ENCODE results near the gene SNED1.

The SNED1 gene

DNA sequence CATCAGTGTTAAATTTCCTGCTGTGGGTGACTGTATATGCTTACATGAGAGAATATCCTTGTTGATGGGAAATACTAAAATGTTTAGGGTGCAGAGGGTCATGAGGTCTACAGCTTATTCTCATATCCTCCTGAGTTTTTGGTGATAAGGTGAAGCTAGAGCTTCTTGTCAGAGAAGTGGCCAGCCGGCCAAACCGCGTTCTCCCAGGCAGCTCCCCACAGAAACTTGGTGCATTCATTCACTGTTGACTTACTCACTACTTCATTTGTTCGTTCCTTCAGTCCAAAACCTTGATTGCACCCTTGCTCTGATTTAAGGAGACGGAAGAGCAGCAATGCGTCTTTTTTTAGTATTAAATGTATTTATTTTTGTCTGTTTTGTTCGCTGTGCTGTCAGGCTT lies 8.7 kb downstream of the SNED1 start:
- no peak overlapping the region for H3K4me3 ChIP-seq (ENCODE audit: low read length)
- no peaks in the 10 kb centered on the region for H3K9me2 ChIP-seq (replicated peaks; ENCODE audit: control insufficient read depth, low read length)
- peaks cover 20% of the 10 kb centered on the region for H3K9me3 ChIP-seq (ENCODE audit: control insufficient read depth, insufficient read depth, low read length)
- TF ChIP-seq, protein P1, sequence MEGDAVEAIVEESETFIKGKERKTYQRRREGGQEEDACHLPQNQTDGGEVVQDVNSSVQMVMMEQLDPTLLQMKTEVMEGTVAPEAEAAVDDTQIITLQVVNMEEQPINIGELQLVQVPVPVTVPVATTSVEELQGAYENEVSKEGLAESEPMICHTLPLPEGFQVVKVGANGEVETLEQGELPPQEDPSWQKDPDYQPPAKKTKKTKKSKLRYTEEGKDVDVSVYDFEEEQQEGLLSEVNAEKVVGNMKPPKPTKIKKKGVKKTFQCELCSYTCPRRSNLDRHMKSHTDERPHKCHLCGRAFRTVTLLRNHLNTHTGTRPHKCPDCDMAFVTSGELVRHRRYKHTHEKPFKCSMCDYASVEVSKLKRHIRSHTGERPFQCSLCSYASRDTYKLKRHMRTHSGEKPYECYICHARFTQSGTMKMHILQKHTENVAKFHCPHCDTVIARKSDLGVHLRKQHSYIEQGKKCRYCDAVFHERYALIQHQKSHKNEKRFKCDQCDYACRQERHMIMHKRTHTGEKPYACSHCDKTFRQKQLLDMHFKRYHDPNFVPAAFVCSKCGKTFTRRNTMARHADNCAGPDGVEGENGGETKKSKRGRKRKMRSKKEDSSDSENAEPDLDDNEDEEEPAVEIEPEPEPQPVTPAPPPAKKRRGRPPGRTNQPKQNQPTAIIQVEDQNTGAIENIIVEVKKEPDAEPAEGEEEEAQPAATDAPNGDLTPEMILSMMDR (IDR thresholded peaks at IDR 0.05; ENCODE audit: low read depth, low read length, poor library complexity, severe bottlenecking): no peak
- no peak for TF ChIP-seq EZH2phosphoT487 (IDR thresholded peaks at IDR 0.05; ENCODE audit: borderline replicate concordance, low read length)
- H3F3A ChIP-seq (ENCODE audit: control insufficient read depth, insufficient read depth): no peaks in the 10 kb centered on the region
- no peak overlapping the region for H3K27ac ChIP-seq (ENCODE audit: low read depth, low read length)
- no peaks in the 10 kb centered on the region for H3K79me2 ChIP-seq (ENCODE audit: control insufficient read depth, low read length)
- no peaks in the 10 kb centered on the region for H3K4me1 ChIP-seq (ENCODE audit: control insufficient read depth, low read length)
- H3K36me3 ChIP-seq (ENCODE audit: control insufficient read depth, low read length): no peaks in the 10 kb centered on the region
- no peaks in the 10 kb centered on the region for H4K20me1 ChIP-seq (ENCODE audit: control insufficient read depth, insufficient read depth, low read depth, low read length)
- H3K4me2 ChIP-seq (ENCODE audit: low read length): no peak overlapping the region
- H3K27me3 ChIP-seq (ENCODE audit: control insufficient read depth, low read length): no peaks in the 10 kb centered on the region

DNA sequence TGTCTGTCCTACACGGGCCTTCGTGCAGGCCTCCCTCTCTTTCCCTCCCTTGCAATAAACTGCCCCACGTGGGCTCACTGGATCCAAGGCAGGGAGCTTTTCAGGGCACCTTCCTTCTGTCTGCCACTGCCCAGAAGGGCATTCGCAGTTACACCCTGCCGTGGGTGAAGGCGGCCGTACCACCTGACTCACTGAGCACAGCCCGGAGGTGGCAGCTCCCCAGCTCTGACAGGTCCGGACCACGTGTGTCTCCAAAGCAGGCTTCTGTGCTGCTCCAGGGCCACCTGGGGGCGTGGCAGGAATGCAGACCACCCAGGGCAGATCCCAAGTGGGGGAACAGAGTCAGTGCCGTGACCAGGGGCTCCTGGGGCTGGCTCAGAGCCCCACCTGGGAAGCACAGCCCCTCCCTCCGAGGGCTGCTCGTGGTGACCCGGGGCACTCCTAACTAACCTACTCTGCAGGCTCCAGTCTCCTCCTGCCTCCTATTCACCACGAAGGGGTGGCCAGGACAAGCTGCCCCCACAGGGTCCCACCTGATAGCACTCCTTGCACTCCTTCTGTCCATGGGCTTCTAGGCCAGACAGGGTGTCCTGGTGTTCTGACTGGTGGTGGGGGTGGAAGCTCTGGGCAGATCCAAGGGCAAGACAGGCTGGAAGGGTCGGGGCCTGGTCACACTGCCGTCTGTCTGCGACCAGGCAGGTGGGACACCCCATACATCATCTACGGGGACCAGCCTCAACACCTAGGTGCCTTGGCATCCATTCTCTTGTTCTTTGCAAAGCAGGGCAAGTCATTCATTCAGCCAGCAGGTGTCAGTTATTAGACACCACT lies 9.7 kb downstream of the SNED1 start:
- Histone ChIP-seq H4K20me1 (ENCODE audit: control insufficient read depth, insufficient read depth, low read depth, low read length) (no peaks in the 10 kb centered on the region), H3K9me2 (replicated peaks; ENCODE audit: control insufficient read depth, low read length) (no peaks in the 10 kb centered on the region), H3K4me1 (ENCODE audit: control insufficient read depth, low read length) (no peaks in the 10 kb centered on the region), H3K27ac (ENCODE audit: low read depth, low read length) (no peak overlapping the region), H3K79me2 (ENCODE audit: control insufficient read depth, low read length) (no peaks in the 10 kb centered on the region), H3K4me3 (ENCODE audit: low read length) (no peak overlapping the region), H3F3A (ENCODE audit: control insufficient read depth, insufficient read depth) (no peaks in the 10 kb centered on the region), H3K36me3 (ENCODE audit: control insufficient read depth, low read length) (no peaks in the 10 kb centered on the region), H3K9me3 (ENCODE audit: control insufficient read depth, insufficient read depth, low read length) (peaks cover 20% of the 10 kb centered on the region), H3K27me3 (ENCODE audit: control insufficient read depth, low read length) (no peaks in the 10 kb centered on the region), H3K4me2 (ENCODE audit: low read length) (no peak overlapping the region)
- TF ChIP-seq EZH2phosphoT487 (IDR thresholded peaks at IDR 0.05; ENCODE audit: borderline replicate concordance, low read length): no peak
- TF ChIP-seq, protein P1 (IDR thresholded peaks at IDR 0.05; ENCODE audit: low read depth, low read length, poor library complexity, severe bottlenecking): no peak

DNA sequence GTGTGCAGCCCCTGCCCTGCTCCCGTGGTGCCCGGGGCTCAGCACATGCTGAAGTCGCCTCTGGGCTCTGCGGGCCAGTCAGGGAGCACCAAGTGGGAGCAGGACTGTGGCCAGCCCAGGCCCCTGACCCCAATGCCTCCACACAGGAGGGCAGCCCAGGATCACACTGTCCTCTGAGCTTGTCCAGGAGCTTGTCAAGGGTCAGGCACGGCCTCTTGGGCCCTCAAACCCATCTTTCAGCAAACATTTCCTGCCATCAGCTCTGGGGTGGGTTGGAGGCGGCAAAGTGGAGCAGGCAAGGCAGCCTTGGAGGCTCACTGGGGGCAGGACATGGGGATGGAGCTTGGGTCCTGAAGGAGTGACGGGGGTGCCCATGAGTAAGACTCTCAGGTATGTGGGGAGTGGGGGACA lies 10.3 kb downstream of the SNED1 start:
- Histone ChIP-seq H3K27ac (ENCODE audit: low read depth, low read length) (no peak overlapping the region), H4K20me1 (ENCODE audit: control insufficient read depth, insufficient read depth, low read depth, low read length) (no peaks in the 10 kb centered on the region), H3K4me3 (ENCODE audit: low read length) (no peak overlapping the region), H3K4me1 (ENCODE audit: control insufficient read depth, low read length) (no peaks in the 10 kb centered on the region), H3F3A (ENCODE audit: control insufficient read depth, insufficient read depth) (no peaks in the 10 kb centered on the region), H3K36me3 (ENCODE audit: control insufficient read depth, low read length) (no peaks in the 10 kb centered on the region), H3K4me2 (ENCODE audit: low read length) (no peak overlapping the region), H3K79me2 (ENCODE audit: control insufficient read depth, low read length) (no peaks in the 10 kb centered on the region), H3K9me3 (ENCODE audit: control insufficient read depth, insufficient read depth, low read length) (peaks cover 13% of the 10 kb centered on the region; the same call in 1 of the 2 replicates), H3K9me2 (replicated peaks; ENCODE audit: control insufficient read depth, low read length) (no peaks in the 10 kb centered on the region), H3K27me3 (ENCODE audit: control insufficient read depth, low read length) (no peaks in the 10 kb centered on the region)
- TF ChIP-seq, protein P1 (IDR thresholded peaks at IDR 0.05; ENCODE audit: low read depth, low read length, poor library complexity, severe bottlenecking): no peak
- no peak for TF ChIP-seq EZH2phosphoT487 (IDR thresholded peaks at IDR 0.05; ENCODE audit: borderline replicate concordance, low read length)

All from DOHH2 (cell line).